Transverse colon (tissue), 4 donors: ENCODE data around the gene AOC1.

Experiments used
- CTCF ChIP-seq, 5 experiments: fragments of 200-600 bp in 3 of 5; fragments of 450-650 bp in 2 of 5; sonication (generic) in 3 of 5; IDR thresholded peaks; 1 replicate in 2 of 5; 2 replicates in 3 of 5; pipeline ENCODE4 v1.5.1; 2016 to 2017; ENCODE audit warnings: antibody characterized with exemption in 5 of 5, inconsistent platforms in 3 of 5, mild to moderate bottlenecking in 2 of 5, moderate library complexity in 1 of 5
- POLR2A ChIP-seq: fragments of 450-650 bp; IDR thresholded peaks from one replicate; pipeline ENCODE4 v1.6.1; 2016; ENCODE audit warnings: antibody characterized with exemption, mild to moderate bottlenecking, moderate library complexity
- POLR2AphosphoS5 ChIP-seq, 3 donors: sonication (generic); formaldehyde crosslinking; IDR thresholded peaks; one replicate each; pipeline ENCODE4 v1.6.1; 2016; ENCODE audit warnings: antibody characterized with exemption in 3 of 3

GRCh38 chr7:150847536-150847935 lies 4.8 kb upstream of the AOC1 start:
- TF ChIP-seq POLR2A = no peak
- TF ChIP-seq CTCF (IDR thresholded peaks at IDR 0.05) = no peak
- TF ChIP-seq POLR2AphosphoS5 (IDR thresholded peaks at IDR 0.05) = no peak
